Fibroblast of lung (primary cell): Measurements from ENCODE around the gene EPHA1. TPM values are rescaled to one million over a fixed set of nuclear protein-coding genes. Genes with fewer than 3 reads are reported as not detected.

ENCODE experiments used
- DNase-seq, 2 donors: peaks; one replicate each; pipeline versions ENCODE4 v3.0.0 to v3.0.0-alpha.2; 2010; ENCODE audit warnings: low read depth in 2 of 2
- H2AFZ ChIP-seq: 2 replicates; pipeline ENCODE4 v1.5.1; 2012; ENCODE audit warnings: low read length, control low read depth, inconsistent platforms
- H3K27ac ChIP-seq: 2 replicates; pipeline ENCODE4 v1.5.1; 2011; ENCODE audit warnings: low read length, control low read depth; ENCODE audit not compliant: insufficient read depth
- H3K27me3 ChIP-seq: 2 replicates; pipeline ENCODE4 v1.5.1; 2011; ENCODE audit warnings: mild to moderate bottlenecking, low read length; ENCODE audit not compliant: control insufficient read depth, insufficient read depth
- H3K36me3 ChIP-seq: 2 replicates; pipeline ENCODE4 v1.5.1; 2011; ENCODE audit warnings: low read length; ENCODE audit not compliant: control insufficient read depth, insufficient read depth
- H3K4me1 ChIP-seq: 2 replicates; pipeline ENCODE4 v1.5.1; 2011; ENCODE audit warnings: low read length; ENCODE audit not compliant: control insufficient read depth, insufficient read depth; ENCODE audit errors: extremely low read depth
- H3K4me2 ChIP-seq: 2 replicates; pipeline ENCODE4 v1.5.1; 2011; ENCODE audit warnings: low read length, control low read depth; ENCODE audit not compliant: insufficient read depth; ENCODE audit errors: extremely low read depth
- H3K4me3 ChIP-seq, 4 experiments: fragments of 200-600 bp in 1 of 4; sonication (generic) in 1 of 4; replicated peaks in 1 of 4; 2 replicates each; pipeline ENCODE4 v1.5.1; 2011 to 2016; ENCODE audit warnings: low read length in 4 of 4, low read depth in 3 of 4, mild to moderate bottlenecking in 3 of 4, control low read depth in 2 of 4, inconsistent platforms in 1 of 4, mixed read lengths in 1 of 4; ENCODE audit not compliant: insufficient read depth in 1 of 4; ENCODE audit errors: control extremely low read depth in 1 of 4
- H3K79me2 ChIP-seq: 2 replicates; pipeline ENCODE4 v1.5.1; 2012; ENCODE audit warnings: mild to moderate bottlenecking, low read length, inconsistent platforms; ENCODE audit not compliant: control insufficient read depth, insufficient read depth
- H3K9ac ChIP-seq: 2 replicates; pipeline ENCODE4 v1.5.1; 2011; ENCODE audit warnings: mild to moderate bottlenecking, low read length, control low read depth; ENCODE audit not compliant: insufficient read depth
- H3K9me3 ChIP-seq: 2 replicates; pipeline ENCODE4 v1.5.1; 2012; ENCODE audit warnings: low read depth, low read length; ENCODE audit not compliant: control insufficient read depth, insufficient read depth
- H4K20me1 ChIP-seq: 2 replicates; pipeline ENCODE4 v1.5.1; 2011; ENCODE audit warnings: low read length; ENCODE audit not compliant: control insufficient read depth, insufficient read depth; ENCODE audit errors: extremely low read depth
- EZH2 ChIP-seq: IDR thresholded peaks from 2 replicates; pipeline ENCODE4 v1.5.1; 2012; ENCODE audit warnings: low read length, control low read depth, mild to moderate bottlenecking; ENCODE audit errors: missing control alignments
- polyA plus RNA-seq, 2 donors: library from polyadenylated mRNA; depleted of rRNA in 1 of 2; stranded (reverse) in 1 of 2; unstranded in 1 of 2; fragments of >200 nt; gene quantifications; 2 replicates each; pipeline ENCODE4 v1.2.1, GENCODE V29; 2011 to 2012; ENCODE audit warnings: missing spikeins in 1 of 2
- total RNA-seq: library from RNA; depleted of rRNA; stranded (reverse); fragments of >200 nt; gene quantifications from 2 replicates; pipeline ENCODE4 v1.2.1, GENCODE V29; 2014
- TF ChIP-seq, protein P1 (sequence below), 2 donors: IDR thresholded peaks in 1 of 2; conservative IDR thresholded peaks in 1 of 2; 1 replicate in 1 of 2; 2 replicates in 1 of 2; pipeline ENCODE4 v1.5.1; 2011 to 2012; ENCODE audit warnings: low read length in 2 of 2, control low read depth in 1 of 2, inconsistent platforms in 1 of 2, low read depth in 1 of 2, mild to moderate bottlenecking in 1 of 2

The EPHA1 gene
- total and polyA plus RNA-seq, 2 donors (not counting 1 experiment from before 2014, with no cell fraction given): under 0.01 to 0.09 TPM

GRCh38 chr7:143387156-143387975, 21.3 kb downstream of the EPHA1 start:
- Histone ChIP-seq H3K9ac (no peak overlapping the region), H2AFZ (no peak overlapping the region), H3K79me2 (peaks cover 74% of the 10 kb centered on the region), H3K4me3 (peak overlapping the region in 1 of 4 experiments; percentile 88), H3K36me3 (peaks cover 63% of the 10 kb centered on the region), H3K27ac (peak overlapping the region; percentile 4), H4K20me1 (peaks cover 5% of the 10 kb centered on the region), H3K4me1 (peaks cover 53% of the 10 kb centered on the region), H3K4me2 (no peak overlapping the region), H3K27me3 (no peaks in the 10 kb centered on the region), H3K9me3 (no peaks in the 10 kb centered on the region)
- TF ChIP-seq, protein P1, sequence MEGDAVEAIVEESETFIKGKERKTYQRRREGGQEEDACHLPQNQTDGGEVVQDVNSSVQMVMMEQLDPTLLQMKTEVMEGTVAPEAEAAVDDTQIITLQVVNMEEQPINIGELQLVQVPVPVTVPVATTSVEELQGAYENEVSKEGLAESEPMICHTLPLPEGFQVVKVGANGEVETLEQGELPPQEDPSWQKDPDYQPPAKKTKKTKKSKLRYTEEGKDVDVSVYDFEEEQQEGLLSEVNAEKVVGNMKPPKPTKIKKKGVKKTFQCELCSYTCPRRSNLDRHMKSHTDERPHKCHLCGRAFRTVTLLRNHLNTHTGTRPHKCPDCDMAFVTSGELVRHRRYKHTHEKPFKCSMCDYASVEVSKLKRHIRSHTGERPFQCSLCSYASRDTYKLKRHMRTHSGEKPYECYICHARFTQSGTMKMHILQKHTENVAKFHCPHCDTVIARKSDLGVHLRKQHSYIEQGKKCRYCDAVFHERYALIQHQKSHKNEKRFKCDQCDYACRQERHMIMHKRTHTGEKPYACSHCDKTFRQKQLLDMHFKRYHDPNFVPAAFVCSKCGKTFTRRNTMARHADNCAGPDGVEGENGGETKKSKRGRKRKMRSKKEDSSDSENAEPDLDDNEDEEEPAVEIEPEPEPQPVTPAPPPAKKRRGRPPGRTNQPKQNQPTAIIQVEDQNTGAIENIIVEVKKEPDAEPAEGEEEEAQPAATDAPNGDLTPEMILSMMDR (conservative IDR thresholded peaks at IDR 0.05 in 1 of 2, IDR thresholded peaks at IDR 0.05 in 1 of 2; ENCODE audit: low read depth in 1 of 2, low read length in 2 of 2): peak in 1 of 2 donors; percentile 17
- TF ChIP-seq EZH2: no peak
- no peak for DNase-seq

DNA sequence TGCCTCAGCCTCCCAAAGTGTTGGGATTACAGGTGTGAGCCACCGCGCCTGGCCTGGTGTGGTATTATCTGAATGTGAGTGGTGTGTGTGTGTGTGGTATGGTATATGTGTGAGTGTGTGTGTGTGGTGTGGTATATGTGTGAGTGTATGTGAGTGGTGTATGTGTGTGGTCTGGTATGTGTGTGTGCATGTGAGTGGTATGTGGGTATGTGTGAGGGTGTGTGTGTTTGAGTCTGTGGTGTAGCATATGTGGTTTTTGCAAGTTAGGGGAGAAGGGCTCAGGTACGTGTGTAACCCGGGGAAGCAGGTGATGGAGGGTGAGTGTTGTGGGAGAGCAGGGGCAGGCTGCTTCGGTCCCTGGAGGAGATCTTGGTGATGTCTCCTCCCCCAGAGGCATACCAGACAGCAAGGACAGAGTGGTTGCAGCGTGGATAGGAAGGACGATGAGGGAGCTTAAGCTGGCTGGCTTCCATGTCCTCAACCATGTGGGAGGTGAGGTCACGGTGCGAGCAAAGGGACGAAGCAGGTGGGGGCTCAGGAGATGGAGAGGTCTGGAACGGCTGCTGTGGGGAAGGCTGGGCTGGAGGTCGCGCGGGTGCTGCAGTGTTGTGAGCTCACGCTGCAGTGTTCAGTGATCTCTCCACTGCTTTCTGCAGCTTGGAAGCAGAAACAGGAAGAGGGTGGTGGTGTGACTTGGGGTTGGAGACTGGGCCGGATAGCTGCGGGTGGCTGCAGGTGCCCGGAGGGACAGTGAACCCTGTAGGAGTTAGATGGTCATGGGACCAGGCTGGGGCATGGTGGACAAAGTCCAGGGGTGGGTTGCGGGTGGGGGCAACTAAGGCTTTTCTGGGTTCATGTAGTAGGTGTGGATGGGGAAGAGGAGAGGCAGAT, 22.5 kb downstream of the EPHA1 start:
- H3K9ac ChIP-seq: no peak overlapping the region
- H3K9me3 ChIP-seq: no peaks in the 10 kb centered on the region
- peaks cover 3% of the 10 kb centered on the region for H4K20me1 ChIP-seq
- TF ChIP-seq, protein P1 (conservative IDR thresholded peaks at IDR 0.05 in 1 of 2, IDR thresholded peaks at IDR 0.05 in 1 of 2; ENCODE audit: low read depth in 1 of 2, low read length in 2 of 2): no peak
- TF ChIP-seq EZH2: no peak
- H2AFZ ChIP-seq: no peak overlapping the region
- no peaks in the 10 kb centered on the region for H3K27me3 ChIP-seq
- peak overlapping the region; percentile 92 for H3K4me2 ChIP-seq
- peak overlapping the region; percentile 37 for H3K27ac ChIP-seq
- peaks cover 43% of the 10 kb centered on the region for H3K4me1 ChIP-seq
- peaks cover 55% of the 10 kb centered on the region for H3K36me3 ChIP-seq
- peak overlapping the region; percentile 14 to 88 (median 34) for H3K4me3 ChIP-seq
- peaks cover 84% of the 10 kb centered on the region for H3K79me2 ChIP-seq
- DNase-seq: peak in 1 of 2 donors; percentile 62
